HG03469 (cell line): ENCODE measurements around the gene ALG1L2.
"Not testable (repeated sequence)": the region's sequence is repeated elsewhere in the genome, so short reads cannot be mapped to it uniquely, and the experiment has no call there.

Source experiments
- ATAC-seq: cut with Tn5 transposase; IDR thresholded peaks from one replicate; pipeline ENCODE4 v1.9.1; 2021; ENCODE audit warnings: mild to moderate bottlenecking, moderate library complexity, moderate number of reproducible peaks; ENCODE audit not compliant: unreplicated experiment

ALG1L2 gene, protein sequence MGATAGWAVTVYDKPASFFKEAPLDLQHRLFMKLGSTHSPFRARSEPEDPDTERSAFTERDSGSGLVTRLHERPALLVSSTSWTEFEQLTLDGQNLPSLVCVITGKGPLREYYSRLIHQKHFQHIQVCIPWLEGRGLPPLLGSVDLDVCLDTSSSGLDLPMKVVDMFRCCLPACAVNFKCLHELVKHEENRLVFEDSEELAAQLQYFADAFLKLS

DNA sequence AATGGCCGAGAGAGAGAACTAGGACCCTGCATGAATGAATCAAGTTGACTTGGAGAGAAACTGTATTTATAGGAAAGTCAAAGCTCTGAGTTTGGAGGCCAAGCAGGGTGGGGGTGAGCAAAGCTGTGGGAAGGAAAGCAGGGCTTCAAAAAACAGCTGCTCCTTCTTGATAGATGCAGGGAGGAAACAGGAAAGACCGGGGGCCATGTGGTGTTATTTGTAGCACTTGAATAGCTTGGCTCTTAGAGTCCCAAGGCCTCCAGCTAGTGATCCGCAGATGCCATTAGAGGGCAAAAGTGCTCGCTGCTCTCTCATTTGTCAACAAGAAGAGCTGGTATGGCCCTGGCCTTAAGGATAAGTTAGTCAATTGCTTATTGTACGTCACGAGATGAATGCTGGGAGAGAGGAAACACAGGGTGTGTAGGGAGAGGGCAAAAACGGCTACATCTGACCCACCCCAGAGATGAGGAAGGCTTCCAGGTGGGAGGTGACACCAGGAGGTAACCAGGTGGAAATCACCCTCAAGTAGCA is at the start of gene ALG1L2:
Gene ALG1L2 (plus strand): TSS at position 481 of the 531 bp plus-strand sequence. CDS start 186 bp downstream, outside the sequence.
- no peak for ATAC-seq

DNA sequence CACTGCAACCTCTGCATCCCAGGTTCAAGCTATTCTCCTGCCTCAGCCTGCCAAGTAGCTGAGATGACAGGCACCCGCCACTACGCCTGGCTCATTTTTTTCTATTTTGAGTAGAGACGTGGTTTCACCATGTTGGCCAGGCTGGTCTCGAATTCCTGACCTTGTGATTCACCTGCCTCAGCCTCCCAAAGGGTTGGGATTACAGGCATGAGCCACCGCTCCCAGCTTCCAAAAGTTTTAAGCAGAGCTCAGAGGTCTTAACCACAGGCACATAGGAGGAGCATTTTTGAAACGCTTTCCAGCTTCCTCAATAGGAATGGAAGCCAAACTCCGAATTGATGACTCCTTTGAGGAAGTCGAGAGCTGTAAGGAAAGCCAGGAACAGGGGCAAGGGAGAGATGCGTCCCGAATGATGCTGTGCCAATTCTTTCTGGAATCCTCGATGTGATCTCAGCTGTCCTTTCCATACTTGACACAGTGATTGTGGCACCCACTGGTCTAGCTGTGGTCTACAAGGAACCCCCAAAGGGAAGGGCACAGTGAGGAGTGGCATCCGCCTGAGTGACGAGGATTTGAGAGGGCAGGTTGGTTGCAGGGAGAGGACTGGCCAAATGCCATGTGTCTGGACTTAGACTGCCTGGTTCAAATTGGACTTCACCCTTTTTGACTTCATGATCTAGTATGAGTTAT is 44.4 kb upstream of the ALG1L2 start:
- not testable (repeated sequence) for ATAC-seq

DNA sequence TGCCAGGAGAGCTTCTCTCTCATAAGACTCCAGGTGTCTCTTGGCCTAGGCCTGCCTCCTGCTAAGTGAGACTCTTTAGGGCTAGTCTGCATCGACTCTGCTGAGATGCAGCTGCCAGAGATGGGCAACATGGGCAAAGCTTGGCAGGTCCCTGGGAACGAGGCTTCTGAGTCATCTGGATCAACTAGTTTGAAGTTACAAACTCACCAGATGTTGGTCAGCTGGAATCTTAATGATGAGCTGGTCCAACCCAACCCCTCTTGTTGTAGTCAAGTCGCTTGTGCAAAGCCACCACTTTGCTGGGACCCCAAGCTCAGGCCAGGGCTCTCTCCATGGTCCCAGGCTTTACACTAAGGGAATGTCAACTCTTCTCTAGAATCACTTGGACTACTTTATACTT is 38.9 kb upstream of the ALG1L2 start:
- not testable (repeated sequence) for ATAC-seq

DNA sequence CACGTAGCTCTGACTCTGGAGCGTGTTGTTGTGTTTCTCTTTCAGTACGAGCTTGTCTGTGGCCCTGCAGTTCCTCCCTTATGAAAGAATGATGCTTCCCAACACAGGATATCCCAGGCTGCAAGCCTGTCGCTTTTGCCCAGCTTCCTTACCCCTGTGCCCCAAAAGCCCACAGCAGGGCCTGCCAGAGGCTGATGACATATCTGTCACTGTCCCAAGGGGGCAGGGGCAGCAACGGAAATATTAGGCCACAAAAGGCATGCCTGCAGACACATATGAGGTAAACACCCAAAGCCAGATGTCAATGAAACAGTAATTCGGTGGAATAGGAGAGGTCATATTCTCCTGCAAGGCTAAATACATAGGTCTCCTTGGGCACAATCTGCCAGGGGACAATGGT is 38.0 kb upstream of the ALG1L2 start:
- not testable (repeated sequence) for ATAC-seq

DNA sequence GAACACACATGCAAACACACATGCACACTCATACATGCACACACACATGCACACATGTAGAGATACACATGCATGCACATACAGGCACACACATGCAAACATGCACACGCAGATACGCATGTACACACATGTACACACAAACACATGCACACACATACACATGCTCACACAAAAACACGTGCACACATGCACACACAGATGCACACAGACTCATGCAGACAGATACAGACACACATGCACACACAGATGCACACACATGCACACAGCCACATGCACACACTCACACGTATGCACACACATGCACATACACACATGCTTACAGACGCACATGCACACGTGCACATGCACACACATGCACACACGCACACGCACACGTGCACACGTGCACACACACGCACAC is 37.3 kb upstream of the ALG1L2 start:
- ATAC-seq: no peak

DNA sequence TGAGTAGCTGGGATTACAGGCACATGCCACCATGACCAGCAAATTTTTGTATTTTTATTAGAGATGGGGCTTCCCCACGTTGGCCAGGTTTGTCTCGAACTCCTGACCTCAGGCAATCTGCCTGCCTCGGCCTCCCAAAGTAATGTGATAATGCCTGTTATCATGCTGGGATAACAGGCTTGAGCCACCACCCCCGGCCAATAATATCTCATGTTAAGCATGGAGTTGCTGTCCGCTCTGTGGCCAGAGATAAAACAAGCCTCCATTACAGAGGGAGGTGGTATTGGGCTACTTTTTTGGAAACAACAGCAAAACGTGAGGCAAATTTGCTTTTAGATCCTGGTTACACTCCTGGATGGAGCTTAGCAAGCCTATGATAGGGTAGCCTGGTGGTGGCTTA is 32.9 kb upstream of the ALG1L2 start:
- ATAC-seq: no peak

DNA sequence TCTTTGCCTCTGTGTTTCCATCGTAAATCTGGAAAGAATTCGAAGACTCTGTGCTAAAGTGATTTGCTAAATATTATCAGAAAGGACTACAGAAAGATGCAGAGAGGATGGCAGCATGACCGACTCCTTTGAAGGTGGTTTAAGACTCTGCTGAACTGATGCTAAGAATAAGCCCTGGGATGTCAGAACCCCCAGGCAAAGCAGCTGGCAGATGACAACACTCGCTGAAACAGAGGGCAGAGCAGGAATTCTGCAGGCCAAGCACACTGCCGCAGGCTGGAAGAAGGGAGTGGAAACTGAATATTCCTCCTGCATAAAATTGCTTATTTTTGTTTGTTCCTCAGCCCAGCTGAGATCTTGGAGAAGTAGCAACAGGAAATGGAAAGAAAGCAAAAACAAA is 29.3 kb upstream of the ALG1L2 start:
- ATAC-seq: not testable (repeated sequence)

DNA sequence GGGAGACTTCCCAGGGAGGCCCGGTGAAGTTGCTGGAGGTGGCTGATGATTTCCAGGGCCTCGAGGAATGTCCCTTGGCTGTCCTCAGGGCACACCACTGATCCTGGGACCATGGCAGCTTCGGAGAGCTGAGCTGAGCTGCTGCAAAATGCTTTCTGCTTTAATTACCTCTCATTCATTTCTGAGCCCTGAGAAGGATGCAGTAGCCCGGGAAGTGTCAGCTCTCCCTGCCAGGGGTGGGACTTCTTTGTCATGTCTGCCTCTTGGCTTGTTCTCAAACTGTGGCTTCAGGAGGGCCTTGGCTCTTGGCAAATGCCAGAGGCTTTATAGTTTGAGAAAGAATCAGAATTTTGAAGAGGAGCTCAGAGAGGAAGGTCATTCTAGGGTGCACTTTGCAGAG is 28.7 kb upstream of the ALG1L2 start:
- not testable (repeated sequence) for ATAC-seq

DNA sequence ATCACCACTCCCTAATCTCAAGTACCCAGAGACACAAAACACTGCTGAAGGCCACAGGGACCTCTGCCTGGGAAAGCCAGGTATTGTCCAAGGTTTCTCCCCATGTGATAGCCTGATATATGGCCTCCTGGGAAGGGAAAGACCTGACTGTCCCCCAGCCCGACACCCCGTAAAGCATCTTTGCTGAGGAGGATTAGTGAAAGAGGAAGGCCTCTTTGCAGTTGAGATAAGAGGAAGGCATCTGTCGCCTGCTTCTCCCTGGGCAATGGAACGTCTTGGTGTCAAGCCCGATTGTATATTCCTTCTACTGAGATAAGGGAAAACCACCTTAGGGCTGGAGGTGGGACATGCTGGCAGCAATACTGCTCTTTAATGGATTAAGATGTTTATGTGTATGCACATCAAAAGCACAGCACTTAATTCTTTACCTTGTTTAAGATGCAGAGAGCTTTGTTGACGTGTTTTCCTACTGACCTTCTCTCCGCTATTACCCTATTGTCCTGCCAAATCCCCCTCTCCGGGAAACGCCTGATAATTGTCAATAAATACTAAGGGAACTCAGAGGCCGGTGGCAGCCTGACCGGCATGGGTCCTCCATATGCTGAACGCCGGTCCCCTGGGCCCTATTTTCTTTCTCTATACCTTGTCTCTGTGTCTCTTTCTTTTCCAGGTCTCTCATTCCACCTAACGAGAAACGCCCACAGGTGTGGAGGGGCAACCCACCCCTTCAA is 23.9 kb upstream of the ALG1L2 start:
- ATAC-seq: not testable (repeated sequence)

DNA sequence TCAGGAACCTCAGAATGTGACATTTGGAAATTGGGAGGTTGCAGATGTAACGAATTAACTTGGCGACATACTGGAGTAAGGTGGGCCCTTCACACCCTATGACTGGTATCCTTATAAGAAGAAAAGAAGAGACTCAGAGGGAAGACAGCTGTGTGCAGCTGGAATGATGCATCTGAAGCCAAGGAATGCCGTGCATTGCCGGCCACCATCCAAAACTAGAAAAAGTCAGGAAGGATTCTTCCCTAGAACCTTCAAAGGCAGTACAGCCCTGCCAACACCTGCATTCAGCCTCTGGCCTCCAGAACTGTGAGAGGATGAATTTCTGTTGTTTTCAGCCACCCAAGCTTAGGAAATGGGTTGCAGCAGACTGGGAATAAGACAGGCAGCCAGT is 23.4 kb upstream of the ALG1L2 start:
- not testable (repeated sequence) for ATAC-seq

DNA sequence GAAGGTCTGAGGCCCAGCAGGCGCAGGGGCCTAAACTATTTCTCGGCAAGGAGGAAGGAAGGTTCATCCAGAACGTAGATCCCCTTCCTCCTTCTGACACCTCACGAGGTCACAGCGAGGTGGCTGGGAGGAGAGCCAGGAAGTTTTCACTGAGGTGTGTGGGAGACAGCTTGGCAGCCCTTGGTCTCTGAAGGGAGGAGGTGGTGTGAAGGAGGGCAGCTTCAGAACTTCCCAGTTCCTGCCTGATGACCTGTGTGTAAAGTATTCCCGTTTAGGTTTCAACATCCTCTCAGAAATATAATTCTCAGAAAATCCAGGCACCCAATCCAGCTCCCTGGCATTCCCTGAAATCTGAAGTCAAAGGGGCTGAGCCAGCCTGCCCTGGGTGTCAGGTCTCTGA is 22.9 kb upstream of the ALG1L2 start:
- ATAC-seq: not testable (repeated sequence)

DNA sequence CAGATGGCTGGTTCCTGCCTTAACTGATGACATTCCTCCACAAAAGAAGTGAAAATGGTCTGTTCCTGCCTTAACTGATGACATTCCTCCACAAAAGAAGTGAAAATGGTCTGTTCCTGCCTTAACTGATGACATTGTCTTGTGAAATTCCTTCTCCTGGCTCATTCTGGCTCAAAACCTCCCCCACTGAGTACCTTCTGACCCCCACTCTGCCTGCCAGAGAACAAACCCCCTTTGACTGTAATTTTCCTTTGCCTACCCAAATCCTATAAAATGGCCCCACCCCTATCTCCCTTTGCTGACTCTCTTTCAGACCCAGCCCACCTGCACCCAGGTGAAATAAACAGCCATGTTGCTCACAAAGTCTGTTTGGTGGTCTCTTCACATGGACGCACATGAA is 22.5 kb upstream of the ALG1L2 start:
- ATAC-seq: not testable (repeated sequence)

DNA sequence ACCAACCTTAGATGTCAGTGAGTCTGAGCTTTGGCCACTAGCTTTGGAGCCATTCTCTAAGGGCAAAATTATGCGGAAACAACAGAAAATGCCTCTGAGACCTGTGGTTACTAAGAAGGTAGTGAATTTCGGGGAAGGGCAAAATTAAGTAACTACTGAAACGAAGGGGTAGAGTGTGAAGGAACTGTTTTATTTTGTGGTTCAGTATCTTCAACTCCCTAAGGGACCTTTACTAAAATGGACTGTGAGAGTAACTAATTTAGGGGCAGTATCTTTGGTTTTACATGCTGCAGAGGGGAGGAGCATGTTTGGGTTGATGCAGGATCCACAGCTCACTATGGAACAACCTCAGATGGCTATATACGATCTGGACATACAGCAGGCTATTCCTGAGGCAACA is 8.0 kb upstream of the ALG1L2 start:
- no peak for ATAC-seq

DNA sequence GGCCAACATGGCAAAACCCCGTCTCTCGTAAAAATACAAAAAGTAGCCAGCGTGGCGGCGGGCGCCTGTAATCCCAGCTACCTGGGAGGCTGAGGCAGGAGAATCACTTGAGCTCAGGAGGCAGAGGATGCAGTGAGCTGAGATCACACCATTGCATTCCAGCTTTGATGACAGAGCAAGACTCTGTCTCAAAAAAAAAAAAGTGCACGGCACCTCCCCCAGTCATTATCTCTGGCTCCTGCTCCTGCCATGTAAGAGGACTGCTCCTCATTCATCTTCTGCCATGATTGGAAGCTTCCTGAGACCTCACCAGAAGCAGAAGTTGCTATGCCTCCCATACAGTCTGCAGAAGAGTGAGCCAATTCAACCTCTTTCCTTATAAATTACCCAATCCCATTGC is 4.0 kb upstream of the ALG1L2 start:
- ATAC-seq: no peak

DNA sequence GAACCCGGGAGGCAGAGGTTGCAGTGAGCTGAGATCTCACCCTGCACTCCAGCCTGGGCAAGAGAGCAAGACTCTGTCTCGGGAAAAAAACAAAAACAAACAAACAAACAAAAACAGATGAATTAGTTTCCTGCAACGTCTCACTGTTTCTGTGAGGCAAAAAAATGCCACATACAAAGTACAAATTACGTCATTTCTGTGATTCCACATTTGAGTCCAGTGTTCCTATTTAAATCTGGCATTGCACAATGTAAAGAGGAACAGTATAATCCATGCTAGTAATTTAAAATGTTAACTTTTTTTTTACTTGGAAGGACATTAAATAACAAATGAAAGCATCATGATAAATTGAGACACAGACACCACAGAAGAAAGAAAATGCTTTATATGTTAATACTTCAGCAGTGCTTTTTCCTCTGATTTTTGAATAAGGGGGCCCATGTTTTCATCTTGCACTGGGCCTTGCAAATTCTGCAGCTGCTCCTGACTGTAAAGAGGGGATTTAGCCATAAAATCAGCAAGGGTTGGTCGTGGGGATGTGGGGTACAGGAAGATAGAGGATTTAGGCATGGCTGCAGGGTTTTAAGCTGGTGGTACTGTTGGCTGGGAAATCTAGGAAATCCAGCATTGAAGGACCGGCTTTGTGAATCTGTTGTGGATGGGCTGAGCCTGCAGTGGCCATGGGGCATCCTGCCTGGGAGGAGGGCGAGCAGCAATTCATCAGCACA is 1.9 kb downstream of the ALG1L2 start:
- not testable (repeated sequence) for ATAC-seq

DNA sequence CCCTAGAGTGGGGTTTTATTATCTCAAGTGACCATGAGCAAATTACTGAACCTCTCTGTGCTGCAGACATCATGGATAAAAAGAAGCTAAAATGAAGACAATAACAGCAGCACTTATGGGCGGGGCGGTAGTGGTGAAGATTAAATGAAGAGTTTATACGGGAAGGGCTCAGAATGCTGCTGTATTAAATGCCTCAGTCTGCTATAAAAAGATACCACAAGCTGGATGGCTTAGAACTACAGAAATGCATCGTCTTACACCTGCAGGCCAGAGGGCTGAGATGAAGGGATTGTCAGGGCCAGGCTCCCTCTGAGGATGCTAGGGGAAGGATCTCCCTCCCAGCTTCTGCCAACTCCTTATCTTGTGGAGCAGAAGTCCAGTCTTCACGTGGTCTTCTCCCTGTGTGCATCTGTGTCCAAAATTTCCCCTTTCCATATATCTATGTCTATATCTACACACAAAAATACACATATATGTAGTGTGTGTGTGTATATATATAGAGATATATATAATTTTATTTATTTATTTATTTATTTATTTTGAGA is 2.9 kb downstream of the ALG1L2 start:
- no peak for ATAC-seq

DNA sequence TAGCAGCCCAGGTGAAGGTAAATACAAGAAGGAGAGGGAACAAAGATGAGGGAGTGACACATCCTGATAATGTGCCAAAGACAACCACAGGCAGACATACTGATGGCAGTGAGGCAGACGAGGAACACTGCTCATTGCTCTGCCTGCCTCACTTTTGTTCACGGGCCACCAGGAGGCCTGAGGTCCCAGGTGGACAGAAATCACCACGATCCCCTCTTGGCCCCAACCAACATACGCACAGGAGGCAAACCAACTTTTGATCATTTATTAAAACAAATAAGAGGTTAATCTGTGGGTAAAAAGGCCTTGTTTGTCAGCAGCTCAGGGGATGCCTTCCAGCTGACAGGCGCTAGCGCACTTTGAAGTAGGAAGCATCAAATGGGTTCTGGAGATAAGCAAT is 4.2 kb downstream of the ALG1L2 start:
- no peak for ATAC-seq

DNA sequence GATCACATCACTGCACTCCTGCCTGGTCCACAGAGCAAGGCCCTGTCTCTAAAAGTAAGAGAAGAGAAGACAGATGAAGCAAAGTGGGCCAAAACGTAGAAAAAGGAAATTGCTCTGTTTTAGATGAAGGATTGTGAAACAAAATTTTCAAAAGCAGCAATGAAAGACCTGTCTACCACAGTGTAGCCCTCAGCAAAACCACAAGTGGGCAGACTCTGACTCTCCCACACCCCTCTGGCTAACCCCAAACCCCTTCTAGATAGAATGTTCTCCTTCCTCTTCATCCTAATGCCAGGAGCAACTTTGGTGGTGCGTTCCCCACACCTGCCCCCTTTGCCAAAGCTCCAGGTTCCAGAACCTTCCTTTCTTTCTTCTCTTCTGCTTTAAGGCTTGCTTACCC is 5.0 kb downstream of the ALG1L2 start:
- ATAC-seq: not testable (repeated sequence)

DNA sequence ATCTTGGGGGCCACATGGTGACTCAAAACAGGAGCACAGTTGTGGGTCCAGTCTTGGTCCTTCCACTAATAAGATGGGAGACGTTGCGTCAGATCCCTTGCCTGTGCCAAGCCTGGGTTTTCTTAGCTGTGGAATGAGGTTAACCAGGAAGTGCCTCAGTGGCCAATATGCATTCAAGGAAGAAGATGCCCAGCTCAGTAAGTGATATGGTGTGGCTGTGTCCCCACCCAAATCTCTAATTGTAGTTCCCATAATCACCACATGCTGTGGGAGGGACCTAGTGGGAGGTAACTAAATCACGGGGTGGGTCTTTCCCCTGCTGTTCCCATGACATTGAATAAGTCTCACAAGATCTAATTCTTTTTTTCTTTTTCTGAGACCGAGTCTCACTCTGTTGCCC is 6.4 kb downstream of the ALG1L2 start:
- ATAC-seq: no peak

DNA sequence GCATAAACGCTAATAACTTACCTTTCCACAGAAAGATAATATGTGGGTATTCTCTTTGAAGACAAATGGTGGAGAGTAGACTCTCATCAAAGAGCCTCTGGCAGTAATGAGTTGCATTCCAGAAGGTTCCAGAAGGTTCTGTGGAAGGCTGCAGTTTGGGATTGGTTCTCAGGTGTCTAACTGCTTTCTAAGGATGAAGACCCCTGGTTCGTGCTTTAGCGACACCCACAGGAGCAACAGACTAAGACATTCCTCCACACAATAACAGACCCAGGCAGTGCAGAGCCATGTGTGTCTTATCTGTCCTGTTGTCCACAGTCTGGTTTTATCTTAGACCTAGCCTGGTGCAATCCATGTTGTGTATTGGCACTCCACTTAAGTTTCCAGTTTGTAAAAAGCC is 9.1 kb downstream of the ALG1L2 start:
- not testable (repeated sequence) for ATAC-seq

DNA sequence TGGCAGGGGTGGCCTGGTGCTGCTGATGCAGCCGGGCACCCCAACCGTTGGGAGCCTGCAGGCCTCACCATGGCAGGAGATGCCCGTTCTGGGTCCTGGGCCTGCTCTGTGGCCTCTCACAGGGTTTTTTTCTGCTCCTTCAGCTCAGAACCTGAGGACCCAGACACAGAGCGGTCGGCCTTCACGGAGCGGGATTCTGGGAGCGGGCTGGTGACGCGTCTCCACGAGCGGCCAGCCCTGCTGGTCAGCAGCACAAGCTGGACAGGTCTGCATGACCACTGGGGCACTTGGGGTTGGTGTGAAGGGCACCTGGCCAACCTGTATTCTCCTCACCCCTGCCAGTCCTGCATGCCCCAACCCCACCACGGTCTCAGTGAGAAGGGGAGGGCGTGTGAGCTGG is 10.3 kb downstream of the ALG1L2 start:
- no peak for ATAC-seq
